DMS79 treated with DMSO at 0.1 percent for 48 hours (cell line): ENCODE data around the gene ATP11A.
"Not testable (repeated sequence)": the region's sequence is repeated elsewhere in the genome, so short reads cannot be mapped to it uniquely, and the experiment has no call there.

ENCODE experiments used
- DNase-seq: peaks from one replicate; lab custom pipeline; 2025; lab: John Stamatoyannopoulos, UW

ATP11A gene

GRCh38 chr13:112692586-112692985, 2.7 kb downstream of the ATP11A start:
- no peak for DNase-seq

- no peak for DNase-seq
Observed at GRCh38 chr13:112693831-112694497, 4.1 kb downstream of the ATP11A start.

- DNase-seq = no peak
Observed at GRCh38 chr13:112695121-112695520, 5.3 kb downstream of the ATP11A start.

GRCh38 chr13:112696001-112696868, 6.4 kb downstream of the ATP11A start:
- DNase-seq = no peak

- no peak for DNase-seq
Observed at GRCh38 chr13:112696869-112697465, 7.1 kb downstream of the ATP11A start.

- no peak for DNase-seq
Observed at GRCh38 chr13:112697756-112698655, 8.2 kb downstream of the ATP11A start.

- no peak for DNase-seq
Observed at GRCh38 chr13:112699322-112699918, 9.6 kb downstream of the ATP11A start.

GRCh38 chr13:112700291-112701060, 10.6 kb downstream of the ATP11A start:
- DNase-seq = no peak

- no peak for DNase-seq
Observed at GRCh38 chr13:112702341-112702985, 12.6 kb downstream of the ATP11A start.

GRCh38 chr13:112702986-112703379, 13.1 kb downstream of the ATP11A start:
- no peak for DNase-seq

GRCh38 chr13:112703449-112704284, 13.8 kb downstream of the ATP11A start:
- DNase-seq = no peak

GRCh38 chr13:112704308-112705145, 14.7 kb downstream of the ATP11A start:
- DNase-seq = no peak

GRCh38 chr13:112705286-112705685, 15.4 kb downstream of the ATP11A start:
- no peak for DNase-seq

- no peak for DNase-seq
Observed at GRCh38 chr13:112706171-112706570, 16.3 kb downstream of the ATP11A start.

- DNase-seq = no peak
Observed at GRCh38 chr13:112708560-112709240, 18.9 kb downstream of the ATP11A start.

GRCh38 chr13:112709316-112709715, 19.5 kb downstream of the ATP11A start:
- DNase-seq = not testable (repeated sequence)
